Activated naive CD4-positive, alpha-beta T cell treated with anti-CD3 and anti-CD28 coated beads, Interleukin-2, amount 50 U/mL, for 16 hours (primary cell): ENCODE measurements around the gene CBR3.

Source experiments
- DNase-seq: peaks from one replicate; pipeline ENCODE4 v3.0.0-alpha.2; 2020

The CBR3 gene

GRCh38 chr21:36186506-36187399 is 51.9 kb downstream of the CBR3 start:
- DNase-seq: no peak

GRCh38 chr21:36188081-36188681 is 53.3 kb downstream of the CBR3 start:
- no peak for DNase-seq

- no peak for DNase-seq
These were observed 54.1 kb downstream of the CBR3 start for GRCh38 chr21:36188937-36189336.

- DNase-seq: no peak
These were observed 55.9 kb downstream of the CBR3 start for GRCh38 chr21:36190736-36191135.

GRCh38 chr21:36193200-36193599 is 58.3 kb downstream of the CBR3 start:
- no peak for DNase-seq

- no peak for DNase-seq
These were observed 59.1 kb downstream of the CBR3 start for GRCh38 chr21:36194024-36194423.

GRCh38 chr21:36195613-36196012 is 60.7 kb downstream of the CBR3 start:
- no peak for DNase-seq
